ENCODE results near the gene PPM1H.

Gene PPM1H

DNA sequence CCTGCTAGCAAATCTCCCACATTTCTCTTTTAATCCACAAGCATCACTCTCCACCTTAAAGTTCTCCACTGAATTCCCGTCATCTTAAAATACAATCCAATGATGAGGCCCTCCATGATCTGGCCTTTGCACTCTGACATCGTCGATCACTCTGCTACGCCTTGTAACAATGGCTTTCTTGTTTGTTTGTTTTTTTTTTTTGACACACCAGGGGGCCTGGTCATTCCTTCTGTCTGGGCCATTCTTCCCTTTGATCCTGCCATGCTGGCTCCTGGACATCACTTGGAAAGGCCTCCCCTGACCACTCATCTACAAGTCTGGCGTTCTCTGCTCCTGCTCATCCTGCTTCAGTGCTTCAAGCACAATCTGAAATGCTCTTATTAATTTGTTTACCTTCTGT, 233.5 kb downstream of the PPM1H start:
- no peak for DNase-seq

GRCh38 chr12:62700091-62700880, 234.7 kb downstream of the PPM1H start:
- DNase-seq = no peak

DNA sequence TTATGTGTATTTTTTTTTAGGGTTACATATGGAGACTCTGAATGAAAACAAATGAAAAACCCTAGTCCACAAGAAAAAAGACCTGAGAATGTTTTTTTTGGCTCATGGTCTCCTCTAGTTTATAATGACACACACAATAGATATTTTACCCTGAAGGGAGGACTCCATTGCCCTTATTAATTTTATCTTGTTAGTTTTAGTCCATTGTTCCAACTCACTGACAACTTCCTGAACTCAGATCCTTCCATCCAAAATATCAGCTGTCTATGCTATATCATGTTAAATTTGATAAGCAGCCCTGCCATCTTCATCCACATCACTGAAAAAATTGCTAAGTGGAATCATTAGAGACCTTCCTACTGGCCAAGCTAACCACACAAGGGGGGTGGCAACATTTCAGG, 236.2 kb downstream of the PPM1H start:
- DNase-seq = no peak

DNA sequence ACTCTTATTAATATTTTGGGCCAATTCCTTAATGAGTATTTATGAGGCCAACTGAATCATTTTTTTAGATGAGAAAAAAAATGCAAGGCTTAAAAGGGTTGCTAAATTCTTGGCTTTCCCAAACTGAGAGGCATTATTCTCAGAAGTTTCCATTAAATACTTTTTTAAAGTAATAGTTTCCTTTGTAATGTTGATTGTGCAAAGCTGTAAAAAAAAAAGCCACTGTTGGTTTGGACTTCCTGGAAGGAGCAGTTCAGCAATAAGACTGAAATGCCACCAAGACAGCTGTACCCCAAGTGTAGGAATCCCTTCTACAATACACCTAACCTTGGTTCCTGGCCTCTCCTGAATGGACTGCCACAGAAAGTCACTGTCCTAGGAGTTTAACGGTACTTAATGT, 237.1 kb downstream of the PPM1H start:
- DNase-seq = no peak

DNA sequence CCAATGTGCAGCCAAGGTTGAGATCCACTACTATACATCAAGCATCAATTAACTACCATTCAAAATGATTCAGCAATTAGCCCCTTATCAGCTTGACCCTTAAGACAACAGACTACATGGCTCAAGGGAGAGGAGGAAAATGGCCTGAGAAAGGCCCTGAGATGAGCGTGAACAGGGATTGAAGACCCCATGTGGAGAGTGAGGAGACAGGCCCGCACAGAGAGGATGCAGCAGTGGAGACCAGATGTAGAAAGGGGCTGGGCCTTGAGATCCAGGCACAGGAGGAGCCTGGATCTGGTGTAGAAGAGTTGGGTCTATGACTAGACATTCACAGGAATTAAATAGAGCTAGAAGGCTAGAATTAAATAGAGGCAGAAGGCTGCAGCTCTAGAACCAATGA, 239.3 kb downstream of the PPM1H start:
- no peak for DNase-seq

- DNase-seq = no peak
These were observed 240.3 kb downstream of the PPM1H start for GRCh38 chr12:62694632-62695031.

DNA sequence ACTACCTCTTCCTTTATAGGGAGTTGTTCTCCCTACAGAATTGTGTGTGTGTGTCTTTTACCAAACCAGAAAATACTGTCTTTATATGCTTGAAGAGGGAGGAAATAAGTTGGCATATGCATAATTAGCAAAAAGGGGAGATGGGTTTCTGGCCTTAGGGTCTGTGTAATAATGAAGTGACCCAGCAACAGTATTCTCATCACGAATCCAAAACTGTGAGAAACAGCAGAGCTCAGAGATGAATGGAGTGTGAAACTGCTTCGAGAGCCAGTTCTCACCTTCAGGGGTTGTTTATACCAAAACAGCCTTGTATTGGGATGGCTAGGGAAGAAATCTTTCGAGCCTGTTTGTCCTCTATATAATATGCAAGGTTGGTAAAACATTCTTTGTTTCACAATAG, 240.8 kb downstream of the PPM1H start:
- no peak for DNase-seq

GRCh38 chr12:62693376-62694050, 241.4 kb downstream of the PPM1H start:
- DNase-seq = no peak

- no peak for DNase-seq
These were observed 242.1 kb downstream of the PPM1H start for GRCh38 chr12:62692884-62693283.

GRCh38 chr12:62691309-62691708, 243.6 kb downstream of the PPM1H start:
- DNase-seq = no peak

- no peak for DNase-seq
These were observed 245.7 kb downstream of the PPM1H start for GRCh38 chr12:62689042-62689839.

DNA sequence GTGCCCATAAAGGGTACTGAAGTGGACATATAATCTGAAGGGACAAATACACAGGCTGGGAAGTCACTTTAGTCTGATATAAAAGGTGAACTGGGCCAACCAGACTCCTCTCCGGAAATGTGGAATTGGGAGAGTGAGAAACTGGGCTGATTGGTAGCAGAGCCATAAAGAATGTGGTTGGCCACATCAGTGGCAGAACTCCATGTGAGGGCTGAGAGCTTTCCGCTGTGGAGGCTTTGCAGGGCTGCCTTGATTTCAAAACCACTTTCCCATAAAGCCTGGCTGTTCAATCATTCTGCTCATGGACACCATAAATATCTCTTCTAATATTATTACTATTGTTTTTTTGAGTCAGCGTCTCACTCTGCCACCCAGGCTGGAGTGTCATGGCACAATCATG, 248.0 kb downstream of the PPM1H start:
- no peak for DNase-seq

- DNase-seq = no peak
These were observed 250.2 kb downstream of the PPM1H start for GRCh38 chr12:62684570-62685295.

- DNase-seq = no peak
These were observed 251.0 kb downstream of the PPM1H start for GRCh38 chr12:62683776-62684569.

DNA sequence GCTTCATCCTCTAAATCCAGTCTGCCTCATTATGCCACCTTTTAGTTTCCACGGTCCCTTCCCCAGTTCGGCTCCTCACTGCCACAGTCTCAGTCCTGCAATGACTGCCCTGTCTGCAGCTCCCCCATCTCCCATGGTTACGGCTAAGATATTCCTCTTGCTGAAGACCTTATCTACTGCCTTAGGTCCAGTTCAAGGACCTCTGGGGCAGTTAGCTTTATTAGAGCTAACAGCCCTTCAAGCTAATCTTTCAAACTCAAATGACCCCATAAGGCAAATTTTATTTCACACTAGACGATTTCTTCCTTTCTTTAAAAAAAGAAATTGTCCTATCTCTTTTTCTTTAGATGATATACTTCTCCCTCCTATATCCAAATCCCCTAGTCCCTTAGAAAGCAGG, 253.6 kb downstream of the PPM1H start:
- no peak for DNase-seq

GRCh38 chr12:62679608-62680007, 255.3 kb downstream of the PPM1H start:
- no peak for DNase-seq

GRCh38 chr12:62677355-62677754, 257.6 kb downstream of the PPM1H start:
- DNase-seq = no peak

DNA sequence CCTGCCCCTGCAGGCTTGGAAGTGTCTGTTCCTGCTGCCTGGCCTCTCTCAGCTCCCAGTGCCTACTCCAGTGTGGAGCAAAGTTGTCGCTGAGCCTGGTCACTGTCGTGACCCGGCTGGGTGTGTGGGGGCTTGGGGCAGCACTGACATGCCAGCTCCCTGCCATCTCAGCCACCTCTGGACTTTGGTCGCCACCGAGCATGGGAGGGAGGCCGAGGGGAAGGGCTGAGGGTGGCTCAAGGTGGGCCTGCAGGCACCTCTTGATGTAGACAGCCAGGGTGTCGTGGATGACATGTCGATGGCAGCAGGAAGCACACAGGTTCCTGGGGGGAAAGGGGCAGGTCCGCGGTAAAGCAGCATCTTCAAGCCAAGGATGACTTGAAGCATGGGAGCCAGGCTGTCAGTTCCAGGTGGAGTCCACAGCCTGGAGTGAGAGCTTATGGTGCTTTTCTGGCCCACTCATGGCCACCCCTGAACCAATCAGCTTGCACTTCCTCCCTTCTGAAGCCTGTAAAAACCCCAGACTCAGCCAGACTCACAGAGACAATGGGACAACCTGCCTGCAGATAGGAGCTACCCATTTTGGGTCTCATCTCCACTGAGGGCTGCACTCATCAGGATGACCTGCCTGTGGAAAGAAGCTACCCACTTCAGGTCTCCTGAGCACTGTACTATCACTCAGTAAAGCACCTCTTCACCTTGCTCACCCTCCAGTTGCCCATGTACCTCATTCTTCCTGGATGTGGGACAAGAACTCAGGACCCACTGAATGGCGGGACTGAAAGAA, 258.2 kb downstream of the PPM1H start:
- DNase-seq = peak; percentile 6

- DNase-seq = no peak
These were observed 261.7 kb downstream of the PPM1H start for GRCh38 chr12:62673028-62673815.

- no peak for DNase-seq
These were observed 263.8 kb downstream of the PPM1H start for GRCh38 chr12:62670986-62671720.
